CD4-positive, alpha-beta T cell treated with Interleukin-15 for 4 hours (primary cell): ENCODE measurements around the gene MAT2A.
A peak's percentile ranks its signal among the peaks of the same experiment; 100 is the strongest.
"Not testable (repeated sequence)": the region's sequence is repeated elsewhere in the genome, so short reads cannot be mapped to it uniquely, and the experiment has no call there.

Experiments
- DNase-seq: peaks from one replicate; pipeline ENCODE4 v3.0.0-alpha.2; 2020; ENCODE audit warnings: low spot score

MAT2A gene

GRCh38 chr2:85524336-85524908, 14.5 kb upstream of the MAT2A start:
- no peak for DNase-seq

- no peak for DNase-seq
Measured at GRCh38 chr2:85525029-85525428, 13.9 kb upstream of the MAT2A start.

GRCh38 chr2:85525567-85525966, 13.4 kb upstream of the MAT2A start:
- DNase-seq = no peak

- no peak for DNase-seq
Measured at GRCh38 chr2:85527787-85528186, 11.2 kb upstream of the MAT2A start.

DNA sequence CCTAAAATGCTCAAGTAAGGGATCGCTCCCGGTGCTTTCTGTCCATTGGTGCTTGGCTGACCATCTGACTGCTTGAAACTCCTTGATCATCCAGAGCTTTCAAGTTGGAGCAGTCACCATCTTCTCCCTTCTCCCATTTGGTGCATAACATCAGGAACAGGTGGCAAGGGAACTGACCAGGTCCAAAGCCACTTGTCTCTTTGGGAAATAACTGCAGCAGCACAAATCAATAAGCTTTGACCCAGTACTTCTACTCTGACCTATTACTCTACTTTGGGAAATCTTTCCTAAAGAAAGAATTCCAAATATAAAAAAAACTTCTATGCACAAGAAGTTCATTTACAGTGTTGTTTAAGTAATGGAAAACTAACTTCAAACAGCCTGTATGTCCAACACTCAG, 10.6 kb upstream of the MAT2A start:
- DNase-seq = no peak

DNA sequence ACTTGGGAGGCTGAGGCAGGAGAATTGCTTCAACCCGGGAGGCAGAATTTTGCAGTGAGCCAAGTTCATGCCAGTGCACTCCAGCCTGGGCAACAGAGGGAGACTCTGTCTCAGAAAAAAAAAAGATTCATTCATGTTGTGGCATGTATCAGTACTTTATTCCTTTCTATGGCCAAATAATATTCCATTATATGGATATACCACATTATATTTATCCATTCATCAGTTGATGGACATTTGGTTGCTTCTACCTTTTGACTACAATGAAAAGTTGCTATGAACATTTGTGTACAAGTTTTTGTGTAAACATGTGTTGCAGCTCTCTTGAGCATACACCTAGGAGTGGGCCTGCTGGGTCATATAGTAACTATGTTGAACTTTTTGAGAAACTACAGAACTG, 9.2 kb upstream of the MAT2A start:
- no peak for DNase-seq

GRCh38 chr2:85531589-85531988, 7.4 kb upstream of the MAT2A start:
- DNase-seq = no peak

GRCh38 chr2:85534099-85534498, 4.9 kb upstream of the MAT2A start:
- no peak for DNase-seq

- DNase-seq = no peak
Measured at GRCh38 chr2:85534881-85535280, 4.1 kb upstream of the MAT2A start.

- DNase-seq = no peak
Measured at GRCh38 chr2:85536479-85536878, 2.5 kb upstream of the MAT2A start.

- DNase-seq = peak; percentile 9
Measured at GRCh38 chr2:85537600-85538506, 1.1 kb upstream of the MAT2A start.

- peak; percentile 68 for DNase-seq
Measured at GRCh38 chr2:85539361-85540132, 579 bp downstream of the MAT2A start.

DNA sequence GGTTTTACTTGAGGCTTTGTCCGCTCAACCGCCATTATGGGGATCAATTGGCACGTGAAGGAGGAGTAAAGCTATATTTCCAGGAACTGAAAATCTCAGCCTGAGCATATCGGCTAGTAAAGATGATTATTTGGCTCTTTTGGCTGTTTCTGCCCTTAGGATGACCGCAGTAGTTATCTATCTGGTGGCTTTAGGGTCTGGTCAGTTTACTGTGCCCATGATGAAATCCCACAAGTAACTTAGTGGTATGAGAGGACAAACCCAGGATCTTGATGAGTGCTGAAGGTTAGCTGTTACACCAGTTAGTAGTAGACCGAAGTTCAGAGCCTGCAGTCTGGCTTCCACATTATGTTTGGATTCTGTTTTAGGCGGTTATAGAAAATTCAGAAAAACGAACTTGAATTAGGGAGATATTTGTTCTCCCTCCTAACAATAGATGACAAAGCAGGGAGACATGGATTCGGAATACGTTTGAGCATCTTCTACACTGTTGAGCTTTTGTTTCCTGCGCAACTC, 1.2 kb downstream of the MAT2A start:
- no peak for DNase-seq

DNA sequence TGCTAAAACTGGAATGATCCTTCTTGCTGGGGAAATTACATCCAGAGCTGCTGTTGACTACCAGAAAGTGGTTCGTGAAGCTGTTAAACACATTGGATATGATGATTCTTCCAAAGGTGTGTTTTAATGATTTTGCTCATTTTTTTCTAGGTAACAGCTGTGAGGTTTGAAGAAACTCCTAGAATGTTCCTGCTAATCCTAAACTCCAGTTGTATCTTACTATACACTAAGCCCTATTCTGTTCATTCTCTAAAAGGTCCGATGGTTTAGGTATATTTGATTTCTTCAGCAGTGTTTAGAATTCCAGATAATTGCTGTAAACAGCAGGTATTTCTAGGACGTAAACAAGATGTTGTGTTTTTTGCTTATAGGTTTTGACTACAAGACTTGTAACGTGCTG, 2.3 kb downstream of the MAT2A start:
- no peak for DNase-seq

DNA sequence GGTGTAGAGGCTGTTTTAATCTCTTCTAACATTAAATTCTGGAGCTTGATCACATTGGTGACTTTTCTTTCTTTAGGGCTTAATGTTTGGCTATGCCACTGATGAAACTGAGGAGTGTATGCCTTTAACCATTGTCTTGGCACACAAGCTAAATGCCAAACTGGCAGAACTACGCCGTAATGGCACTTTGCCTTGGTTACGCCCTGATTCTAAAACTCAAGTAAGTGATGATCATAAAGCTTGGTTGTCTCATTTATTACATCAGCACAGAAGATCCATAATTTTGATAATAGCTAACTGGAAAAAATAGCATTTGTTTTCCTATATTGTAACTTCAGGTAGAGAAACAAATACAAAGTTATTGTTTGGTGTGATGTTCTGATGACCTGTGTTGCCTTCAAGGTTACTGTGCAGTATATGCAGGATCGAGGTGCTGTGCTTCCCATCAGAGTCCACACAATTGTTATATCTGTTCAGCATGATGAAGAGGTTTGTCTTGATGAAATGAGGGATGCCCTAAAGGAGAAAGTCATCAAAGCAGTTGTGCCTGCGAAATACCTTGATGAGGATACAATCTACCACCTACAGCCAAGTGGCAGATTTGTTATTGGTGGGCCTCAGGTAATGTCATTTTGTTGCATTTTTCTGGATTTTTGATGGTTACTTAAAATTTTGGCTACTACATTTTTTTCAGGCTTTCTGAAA, 2.9 kb downstream of the MAT2A start:
- DNase-seq = no peak

DNA sequence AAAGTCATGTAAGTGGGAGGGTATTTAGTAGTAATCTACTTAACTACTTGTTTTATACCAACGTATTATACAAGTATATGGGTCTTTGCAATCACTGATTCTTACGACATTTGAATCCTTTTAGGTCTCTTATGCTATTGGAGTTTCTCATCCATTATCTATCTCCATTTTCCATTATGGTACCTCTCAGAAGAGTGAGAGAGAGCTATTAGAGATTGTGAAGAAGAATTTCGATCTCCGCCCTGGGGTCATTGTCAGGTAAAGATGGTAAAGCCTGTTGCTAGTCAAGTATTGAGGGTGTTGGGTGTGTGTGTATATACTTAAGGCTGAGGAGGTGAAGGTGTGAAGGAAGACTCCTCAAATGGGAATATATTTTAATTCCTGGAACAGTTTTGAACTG, 3.8 kb downstream of the MAT2A start:
- DNase-seq = no peak

DNA sequence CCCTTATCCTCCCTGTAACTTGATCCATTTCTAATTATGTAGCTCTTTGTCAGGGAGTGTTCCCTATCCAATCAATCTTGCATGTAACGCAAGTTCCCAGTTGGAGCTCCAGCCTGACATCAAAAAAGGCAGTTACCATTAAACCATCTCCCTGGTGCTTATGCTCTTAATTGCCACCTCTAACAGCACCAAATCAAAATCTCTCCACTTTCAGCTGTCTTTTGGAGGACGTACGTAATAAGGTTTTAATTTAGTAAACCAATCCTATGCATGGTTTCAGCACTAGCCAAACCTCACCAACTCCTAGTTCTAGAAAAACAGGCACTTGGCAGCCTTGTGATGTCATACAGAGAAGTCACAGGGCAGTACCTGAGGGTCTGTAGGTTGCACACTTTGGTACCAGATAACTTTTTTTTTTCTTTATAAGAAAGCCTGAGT, 5.3 kb downstream of the MAT2A start:
- not testable (repeated sequence) for DNase-seq

GRCh38 chr2:85544915-85545779, 6.2 kb downstream of the MAT2A start:
- DNase-seq = not testable (repeated sequence)

DNA sequence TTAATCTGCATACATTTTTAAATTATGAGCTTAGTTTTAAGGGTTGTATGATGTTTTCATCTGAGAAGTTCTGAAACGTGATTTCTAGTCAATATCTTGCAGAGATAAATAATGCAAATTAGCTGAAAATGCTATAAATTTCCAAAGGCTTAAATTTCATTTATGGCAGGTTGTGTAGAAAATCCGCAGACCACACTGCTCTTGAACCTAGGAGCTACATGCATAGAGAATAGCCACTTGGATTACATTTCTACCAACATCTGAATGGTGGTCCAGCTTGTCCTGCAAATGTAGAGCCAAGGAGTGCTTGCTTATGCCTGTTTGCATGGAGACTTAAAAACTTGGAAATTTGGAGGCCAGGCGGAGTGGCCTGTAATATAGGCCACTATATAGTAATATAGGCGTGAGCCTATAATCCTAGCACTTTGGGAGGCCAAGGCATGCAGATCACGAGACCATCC, 6.8 kb downstream of the MAT2A start:
- DNase-seq = no peak

GRCh38 chr2:85547089-85547858, 8.3 kb downstream of the MAT2A start:
- no peak for DNase-seq
